IMR-90 (cell line): ENCODE results near the gene MYEF2. TPM values are rescaled to one million over a fixed set of nuclear protein-coding genes. Genes with fewer than 3 reads are reported as not detected.
A peak's percentile ranks its signal among the peaks of the same experiment; 100 is the strongest.

ENCODE experiments used
- ATAC-seq: fragments of 200-7000 bp; cut with Tn5 transposase; 2 replicates; pipeline ENCODE4 v1.9.1; 2020; ENCODE audit warnings: low read depth, mild to moderate bottlenecking, moderate library complexity
- BruUV-seq: library from RNA; stranded (reverse); fragments of 400-500 nt; replicated peaks from 2 replicates; lab custom pipeline; 2021; lab: Mats Ljungman, UMichigan
- CTCF ChIA-PET: fragments of 300-600 bp; formaldehyde crosslinking; extraction: SDS; loops from one replicate; lab custom pipeline; 2021; ENCODE audit warnings: antibody characterized with exemption; lab: Yijun Ruan, JAX
- POLR2A ChIA-PET: fragments of 300-600 bp; sonication (Branson Sonifier 250); formaldehyde crosslinking; loops from one replicate; lab custom pipeline; 2022; ENCODE audit warnings: antibody characterized with exemption; ENCODE audit not compliant: unreplicated experiment; lab: Charles Lee
- DNase-seq: peaks from one replicate; pipeline ENCODE4 v3.0.0; 2013
- H2AFZ ChIP-seq: replicated peaks from 2 replicates; pipeline ENCODE3; 2013; ENCODE audit warnings: low read length, mild to moderate bottlenecking; ENCODE audit not compliant: poor library complexity
- H2AK5ac ChIP-seq: 2 replicates; pipeline ENCODE4 v1.6.1; 2013; ENCODE audit warnings: low read depth, low read length, inconsistent platforms
- H2AK9ac ChIP-seq: replicated peaks from 2 replicates; pipeline ENCODE3; 2013; ENCODE audit warnings: mild to moderate bottlenecking, low read depth, low read length, moderate library complexity; ENCODE audit not compliant: poor library complexity
- H2BK120ac ChIP-seq: 2 replicates; pipeline ENCODE4 v1.6.1; 2013; ENCODE audit warnings: low read depth, low read length, inconsistent platforms
- H2BK15ac ChIP-seq: 3 replicates; pipeline ENCODE4 v1.6.1; 2013; ENCODE audit warnings: low read depth, low read length, inconsistent platforms
- H2BK20ac ChIP-seq: 2 replicates; pipeline ENCODE4 v1.6.1; 2013; ENCODE audit warnings: low read depth, mild to moderate bottlenecking, inconsistent platforms, low read length, moderate library complexity
- H2BK5ac ChIP-seq: 2 replicates; pipeline ENCODE4 v1.6.1; 2013; ENCODE audit warnings: mild to moderate bottlenecking, low read depth, low read length, inconsistent platforms; ENCODE audit not compliant: poor library complexity, severe bottlenecking
- H3K14ac ChIP-seq: replicated peaks from 2 replicates; pipeline ENCODE4 v1.6.1; 2013; ENCODE audit warnings: low read depth, low read length, inconsistent platforms
- H3K18ac ChIP-seq: 2 replicates; pipeline ENCODE4 v1.6.1; 2013; ENCODE audit warnings: low read depth, low read length, control low read depth
- H3K23ac ChIP-seq: 2 replicates; pipeline ENCODE4 v1.6.1; 2013; ENCODE audit warnings: low read depth, low read length, inconsistent platforms
- H3K27ac ChIP-seq: 2 replicates; pipeline ENCODE4 v1.5.1; 2013; ENCODE audit warnings: mild to moderate bottlenecking, control low read depth, low read length; ENCODE audit not compliant: insufficient read depth
- H3K27me3 ChIP-seq: 2 replicates; pipeline ENCODE4 v1.6.1; 2013; ENCODE audit warnings: low read length; ENCODE audit not compliant: control insufficient read depth, insufficient read depth
- H3K36me3 ChIP-seq: 2 replicates; pipeline ENCODE4 v1.6.1; 2013; ENCODE audit warnings: low read length, mixed read lengths; ENCODE audit not compliant: control insufficient read depth, insufficient read depth
- H3K4ac ChIP-seq: 2 replicates; pipeline ENCODE4 v1.6.1; 2013; ENCODE audit warnings: low read depth, low read length, inconsistent platforms
- H3K4me1 ChIP-seq: 2 replicates; pipeline ENCODE4 v1.6.1; 2013; ENCODE audit warnings: low read length, mixed read lengths; ENCODE audit not compliant: control insufficient read depth, insufficient read depth
- H3K4me2 ChIP-seq: 2 replicates; pipeline ENCODE4 v1.6.1; 2013; ENCODE audit warnings: low read depth, mild to moderate bottlenecking, control low read depth, low read length, moderate library complexity
- H3K4me3 ChIP-seq: 2 replicates; pipeline ENCODE4 v1.5.1; 2013; ENCODE audit warnings: low read depth, mild to moderate bottlenecking, control low read depth, low read length, moderate library complexity; ENCODE audit not compliant: insufficient read depth
- H3K56ac ChIP-seq: 2 replicates; pipeline ENCODE4 v1.6.1; 2013; ENCODE audit warnings: low read length, inconsistent platforms; ENCODE audit not compliant: insufficient read depth; ENCODE audit errors: extremely low read depth
- H3K79me1 ChIP-seq, 2 experiments: 2 replicates each; pipeline ENCODE4 v1.6.1; 2013; ENCODE audit warnings: low read length in 2 of 2, inconsistent platforms in 1 of 2, low read depth in 1 of 2
- H3K9ac ChIP-seq: 2 replicates; pipeline ENCODE4 v1.6.1; 2013; ENCODE audit warnings: low read depth, low read length, control low read depth
- H3K9me1 ChIP-seq: 2 replicates; pipeline ENCODE4 v1.6.1; 2013; ENCODE audit warnings: low read length, inconsistent platforms; ENCODE audit not compliant: insufficient read depth
- H3K9me3 ChIP-seq: 2 replicates; pipeline ENCODE4 v1.6.1; 2013; ENCODE audit warnings: low read length; ENCODE audit not compliant: control insufficient read depth, insufficient read depth
- H4K20me1 ChIP-seq: 2 replicates; pipeline ENCODE4 v1.6.1; 2013; ENCODE audit warnings: low read length, inconsistent platforms; ENCODE audit not compliant: insufficient read depth
- H4K5ac ChIP-seq: 2 replicates; pipeline ENCODE4 v1.6.1; 2013; ENCODE audit warnings: mild to moderate bottlenecking, low read depth, low read length, control low read depth
- H4K8ac ChIP-seq, 2 experiments: 2 replicates each; pipeline ENCODE4 v1.6.1; 2013; ENCODE audit warnings: low read depth in 2 of 2, low read length in 2 of 2, control low read depth in 1 of 2, inconsistent platforms in 1 of 2
- H4K91ac ChIP-seq: 2 replicates; pipeline ENCODE4 v1.6.1; 2013; ENCODE audit warnings: low read depth, low read length, inconsistent platforms; ENCODE audit not compliant: insufficient read depth
- CHD1 ChIP-seq: IDR thresholded peaks from 2 replicates; pipeline ENCODE4 v1.6.1; 2012; ENCODE audit warnings: low read depth, low read length, improper control_type of control experiment
- FOS ChIP-seq: fragments of 150-350 bp; IDR thresholded peaks from 2 replicates; pipeline ENCODE4 v1.6.1; 2016; ENCODE audit warnings: low read depth, low read length
- MAFK ChIP-seq: IDR thresholded peaks from 2 replicates; pipeline ENCODE4 v1.6.1; 2012; ENCODE audit warnings: low read depth, low read length, improper control_type of control experiment
- MAZ ChIP-seq: IDR thresholded peaks from 2 replicates; pipeline ENCODE4 v1.6.1; 2012; ENCODE audit warnings: low read depth, mild to moderate bottlenecking, low read length, improper control_type of control experiment, moderate library complexity, borderline replicate concordance
- RCOR1 ChIP-seq: IDR thresholded peaks from 2 replicates; pipeline ENCODE4 v1.6.1; 2012; ENCODE audit warnings: mild to moderate bottlenecking, low read length, improper control_type of control experiment; ENCODE audit not compliant: insufficient replicate concordance
- SMC3 ChIP-seq: fragments of 150-350 bp; IDR thresholded peaks from 2 replicates; pipeline ENCODE4 v1.6.1; 2016; ENCODE audit warnings: low read depth, mild to moderate bottlenecking, antibody characterized with exemption, low read length, moderate library complexity
- WGBS, 2 experiments: methylation state at CpG; one replicate each; pipeline versions ENCODE4 v1.1.5 to v1.1.7; 2013; ENCODE audit warnings: missing lambda C conversion rate in 2 of 2; ENCODE audit not compliant: insufficient read length in 1 of 2; ENCODE audit errors: extremely low coverage in 2 of 2; 5-methylcytosine and 5-hydroxymethylcytosine counted together
- dilution Hi-C: fragments of 300-500 bp; cut with HindIII; formaldehyde crosslinking; loops from one replicate; pipeline ENCODE4 v1.14.3; 2018; ENCODE audit warnings: low sequenced_read_pairs; ENCODE audit not compliant: unreplicated experiment
- in situ Hi-C: fragments of 300-500 bp; cut with MboI; formaldehyde crosslinking; loops from 3 replicates; pipeline ENCODE4 v1.14.3; 2019; ENCODE audit warnings: low sequenced_read_pairs, inconsistent platforms, mixed read lengths
- intact Hi-C: fragments of 100-400 bp; cut with micrococcal nuclease; formaldehyde crosslinking; loops from 2 replicates; pipeline ENCODE4 v1.10.0; 2022
- polyA plus RNA-seq, 3 experiments: library from polyadenylated mRNA; depleted of rRNA; stranded (reverse); fragments of >200 nt; gene quantifications; 2 replicates each; pipeline ENCODE4 v1.2.3, GENCODE V29; 2012; ENCODE audit warnings: low replicate concordance in 1 of 3
- total RNA-seq: library from RNA; depleted of rRNA; stranded (reverse); fragments of >200 nt; gene quantifications from 2 replicates; pipeline ENCODE4 v1.2.3, GENCODE V29; 2012

The MYEF2 gene
- total and polyA plus RNA-seq, 2 of the 4 experiments (the other 2 are of a cell fraction), result 4.5 to 5.8 TPM

GRCh38 chr15:48176957-48177356, 1.1 kb downstream of the MYEF2 start:
- no peaks in the 10 kb centered on the region for H3K9me1 ChIP-seq
- in situ Hi-C loops, result no loop called here
- WGBS, 2 experiments, result no CpG with 5 or more reads among the region's 2 CpGs
- 0 out of 3 replicates have a peak overlapping the region, but pooled peaks have one; percentile 60 for H2BK15ac ChIP-seq
- no peak overlapping the region for H2BK20ac ChIP-seq
- ChIA-PET CTCF (interaction anchor here (0.7 kb wide), 1 partner anchor 36 kb away, joined by 3 read pairs; no protein-coding TSS in a partner anchor), POLR2A (no interaction called here)
- H3K4me3 ChIP-seq, result no peak overlapping the region
- DNase-seq (no peak), ATAC-seq (no peak)
- H2AK9ac ChIP-seq, result no peak overlapping the region
- no peak overlapping the region for H3K14ac ChIP-seq
- no peaks in the 10 kb centered on the region; the same call in 1 of the 2 replicates for H3K4me1 ChIP-seq
- no peak overlapping the region for H3K56ac ChIP-seq
- no peak overlapping the region for H2AFZ ChIP-seq
- no peaks in the 10 kb centered on the region for H4K20me1 ChIP-seq
- no peak overlapping the region for H3K4ac ChIP-seq
- no peak overlapping the region for H2AK5ac ChIP-seq
- H3K9ac ChIP-seq, result no peak overlapping the region
- H3K4me2 ChIP-seq, result peak overlapping the region; percentile 85; the same call in 1 of the 2 replicates
- BruUV-seq, result TSS peak; percentile 48
- TF ChIP-seq MAFK, result no peak
- no peak for TF ChIP-seq MAZ
- TF ChIP-seq RCOR1, result no peak
- TF ChIP-seq SMC3, result no peak
- no peak for TF ChIP-seq FOS
- no peak for TF ChIP-seq CHD1
- no peaks in the 10 kb centered on the region for H3K36me3 ChIP-seq
- no peak overlapping the region for H4K5ac ChIP-seq
- 0 out of 2 replicates have a peak, but pooled peaks cover 2% of the 10 kb centered on the region for H3K27me3 ChIP-seq
- H3K27ac ChIP-seq, result no peak overlapping the region
- H2BK5ac ChIP-seq, result no peak overlapping the region
- peaks cover 14 to 16% of the 10 kb centered on the region in 2 experiments for H3K79me1 ChIP-seq
- dilution Hi-C loops, result no loop called here
- no peak overlapping the region for H3K23ac ChIP-seq
- no peak overlapping the region for H4K91ac ChIP-seq
- intact Hi-C loops, result no loop called here
- H2BK120ac ChIP-seq, result no peak overlapping the region
- H4K8ac ChIP-seq, result 0 out of 4 replicates have a peak overlapping the region, but pooled peaks of 1 of the 2 experiments have one; percentile 34
- no peak overlapping the region for H3K18ac ChIP-seq
- H3K9me3 ChIP-seq, result no peaks in the 10 kb centered on the region
